Thoracic aorta (tissue), 2 donors: ENCODE results near the gene FUT8. TPM values are rescaled to one million over a fixed set of nuclear protein-coding genes. Genes with fewer than 3 reads are reported as not detected.

Experiments used
- ATAC-seq: fragments of 150-250 bp; one replicate; pipeline ENCODE4 v1.8.0; 2017; ENCODE audit warnings: low read depth; ENCODE audit not compliant: insufficient number of reproducible peaks, low FRiP score
- DNase-seq: peaks from one replicate; pipeline ENCODE4 v3.0.0-alpha.2; 2020; ENCODE audit warnings: low spot score
- H3K27ac ChIP-seq, 2 donors: fragments of 200-600 bp; sonication (generic); 1 replicate in 1 of 2; 2 replicates in 1 of 2; pipeline ENCODE4 v1.5.1; 2016; ENCODE audit warnings: mild to moderate bottlenecking in 2 of 2, moderate library complexity in 2 of 2
- H3K27me3 ChIP-seq: fragments of 200-600 bp; sonication (generic); replicated peaks from 2 replicates; pipeline ENCODE4 v1.6.0; 2016; ENCODE audit warnings: mild to moderate bottlenecking; ENCODE audit not compliant: insufficient read depth
- H3K36me3 ChIP-seq: fragments of 200-600 bp; sonication (generic); one replicate; pipeline ENCODE4 v1.5.1; 2016
- H3K4me1 ChIP-seq, 2 donors: fragments of 200-600 bp; sonication (generic); 1 replicate in 1 of 2; 2 replicates in 1 of 2; pipeline versions ENCODE4 v1.5.1 to v1.6.0; 2016; ENCODE audit warnings: low read depth in 2 of 2, mild to moderate bottlenecking in 1 of 2; ENCODE audit not compliant: control insufficient read depth in 1 of 2
- H3K4me3 ChIP-seq: fragments of 200-600 bp; sonication (generic); 2 replicates; pipeline ENCODE4 v1.5.1; 2016; ENCODE audit warnings: mild to moderate bottlenecking
- H3K9me3 ChIP-seq: fragments of 200-600 bp; sonication (generic); 2 replicates; pipeline ENCODE4 v1.5.1; 2016
- CTCF ChIP-seq: fragments of 200-600 bp; sonication (generic); IDR thresholded peaks from one replicate; pipeline ENCODE4 v1.5.1; 2019; ENCODE audit warnings: antibody characterized with exemption
- total RNA-seq, 2 donors: library from RNA; depleted of rRNA; stranded (reverse); fragments of >200 nt; gene quantifications; one replicate each; pipeline versions ENCODE4 v1.1.0 to v1.2.3, GENCODE V29; 2016

FUT8 gene
- total RNA-seq, 2 donors from 2014 or later = 22.3 to 23.4 TPM

DNA sequence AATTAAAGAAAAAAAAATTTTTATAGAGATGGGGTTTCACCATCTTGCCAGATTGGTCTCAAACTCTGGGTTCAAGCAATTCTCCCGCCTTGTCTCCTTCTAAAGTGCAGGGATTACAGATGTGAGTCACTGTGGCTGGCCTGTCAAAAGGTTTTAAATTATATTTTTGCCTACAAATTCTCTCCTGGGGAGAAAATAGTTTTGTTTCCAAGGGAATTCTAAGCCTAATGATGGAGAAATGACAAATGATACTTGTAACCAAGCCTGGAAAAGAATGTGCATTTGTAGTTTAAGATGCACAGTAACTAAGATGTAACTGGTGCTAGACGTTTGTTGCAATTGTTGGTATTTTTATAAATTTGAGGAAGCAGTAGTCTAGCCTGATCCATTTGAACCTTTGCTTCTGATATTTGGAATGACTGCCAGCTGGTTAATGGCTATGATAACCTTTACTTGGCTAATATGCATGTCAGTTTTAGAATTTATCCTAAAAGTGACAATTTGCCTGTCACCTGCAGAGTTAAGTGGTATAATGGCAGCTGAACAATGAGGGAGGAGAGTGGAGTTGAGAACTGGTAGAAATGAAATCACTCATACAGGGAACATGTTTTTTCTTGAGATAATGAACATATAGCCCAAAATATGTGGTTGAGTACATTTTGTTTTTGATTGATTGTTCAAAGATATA, 148.0 kb downstream of the FUT8 start:
- Histone ChIP-seq H3K9me3 (no peaks in the 10 kb centered on the region), H3K4me1 (no peaks in the 10 kb centered on the region), H3K4me3 (no peak overlapping the region), H3K27me3 (no peaks in the 10 kb centered on the region), H3K27ac (no peak overlapping the region), H3K36me3 (no peaks in the 10 kb centered on the region)
- TF ChIP-seq CTCF = no peak
- ATAC-seq (no peak), DNase-seq (no peak)

- ATAC-seq = no peak
- Histone ChIP-seq H3K9me3 (no peaks in the 10 kb centered on the region), H3K4me3 (no peak overlapping the region), H3K4me1 (no peaks in the 10 kb centered on the region), H3K27me3 (no peaks in the 10 kb centered on the region), H3K27ac (no peak overlapping the region), H3K36me3 (no peaks in the 10 kb centered on the region)
- DNase-seq = no peak
- no peak for TF ChIP-seq CTCF
Observed at GRCh38 chr14:65564370-65564769, 151.8 kb downstream of the FUT8 start.

GRCh38 chr14:65565948-65566347, 153.4 kb downstream of the FUT8 start:
- no peak for TF ChIP-seq CTCF
- no peaks in the 10 kb centered on the region for H3K9me3 ChIP-seq
- no peaks in the 10 kb centered on the region for H3K4me1 ChIP-seq
- H3K36me3 ChIP-seq = no peaks in the 10 kb centered on the region
- no peak for ATAC-seq
- DNase-seq = no peak
- no peak overlapping the region for H3K27ac ChIP-seq
- H3K4me3 ChIP-seq = no peak overlapping the region
- no peaks in the 10 kb centered on the region for H3K27me3 ChIP-seq

- no peak for TF ChIP-seq CTCF
- no peaks in the 10 kb centered on the region for H3K27me3 ChIP-seq
- no peaks in the 10 kb centered on the region for H3K9me3 ChIP-seq
- H3K27ac ChIP-seq = no peak overlapping the region
- H3K4me3 ChIP-seq = no peak overlapping the region
- H3K36me3 ChIP-seq = no peaks in the 10 kb centered on the region
- ATAC-seq = no peak
- H3K4me1 ChIP-seq = no peaks in the 10 kb centered on the region
- no peak for DNase-seq
Observed at GRCh38 chr14:65566820-65567522, 154.4 kb downstream of the FUT8 start.

DNA sequence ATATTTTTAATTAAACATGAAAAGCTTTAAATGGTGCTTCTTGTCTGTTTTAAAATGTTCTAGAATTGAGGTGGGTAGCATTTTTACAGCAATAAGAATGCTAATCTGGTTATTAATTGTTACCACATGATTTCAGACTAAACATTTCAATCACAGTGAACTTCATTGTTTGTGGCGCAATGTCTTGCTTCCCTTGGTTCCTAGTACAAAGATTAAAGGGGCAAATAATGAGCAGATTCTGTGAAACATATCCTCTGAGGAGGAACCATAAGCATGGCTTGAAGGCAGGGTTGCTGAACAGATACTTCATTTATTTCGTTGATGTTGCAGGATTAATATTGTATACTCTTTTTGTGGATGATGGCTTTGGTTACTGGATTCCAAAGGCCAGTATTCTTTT, 162.1 kb downstream of the FUT8 start:
- no peak for TF ChIP-seq CTCF
- Histone ChIP-seq H3K27ac (no peak overlapping the region), H3K36me3 (no peaks in the 10 kb centered on the region), H3K9me3 (no peaks in the 10 kb centered on the region), H3K4me3 (no peak overlapping the region), H3K27me3 (no peaks in the 10 kb centered on the region), H3K4me1 (no peaks in the 10 kb centered on the region)
- ATAC-seq (no peak), DNase-seq (no peak)
